H1 (cell line): ENCODE results near the gene TIMP3. TPM values are rescaled to one million over a fixed set of nuclear protein-coding genes. Genes with fewer than 3 reads are reported as not detected.

Experiments used
- FOSL1 ChIP-seq: IDR thresholded peaks from 2 replicates; pipeline ENCODE4 v1.6.1; 2011; ENCODE audit warnings: mild to moderate bottlenecking, low read depth, low read length, moderate library complexity; ENCODE audit not compliant: insufficient read depth
- GTF2F1 ChIP-seq: IDR thresholded peaks from 2 replicates; pipeline ENCODE4 v1.6.1; 2012; ENCODE audit warnings: low read depth, low read length, improper control_type of control experiment, borderline replicate concordance
- HDAC2 ChIP-seq, 2 experiments: fragments of 300-600 bp in 1 of 2; sonication (generic) in 1 of 2; IDR thresholded peaks; 2 replicates each; pipeline ENCODE4 v1.6.1; 2011 to 2012; ENCODE audit warnings: low read depth in 2 of 2, low read length in 2 of 2, mild to moderate bottlenecking in 2 of 2, moderate library complexity in 2 of 2, borderline replicate concordance in 1 of 2, inconsistent platforms in 1 of 2
- JUN ChIP-seq: IDR thresholded peaks from 2 replicates; pipeline ENCODE4 v1.6.1; 2011; ENCODE audit warnings: low read depth, mild to moderate bottlenecking, improper control_type of control experiment, low read length
- POLR2A ChIP-seq, 2 experiments: IDR thresholded peaks; 1 replicate in 1 of 2; 2 replicates in 1 of 2; pipeline ENCODE4 v1.6.1; 2011; ENCODE audit warnings: low read depth in 2 of 2, low read length in 2 of 2, mild to moderate bottlenecking in 2 of 2; ENCODE audit errors: control extremely low read depth in 1 of 2
- POU5F1 ChIP-seq: IDR thresholded peaks from 2 replicates; pipeline ENCODE4 v1.6.1; 2011; ENCODE audit warnings: low read depth, mild to moderate bottlenecking, low read length, moderate library complexity
- SP2 ChIP-seq: IDR thresholded peaks from 2 replicates; pipeline ENCODE4 v1.6.1; 2012; ENCODE audit warnings: mild to moderate bottlenecking, low read length, inconsistent platforms
- YY1 ChIP-seq: IDR thresholded peaks from 2 replicates; pipeline ENCODE4 v1.6.1; 2011; ENCODE audit warnings: low read depth, mild to moderate bottlenecking, low read length
- polyA plus RNA-seq, 7 experiments: library from polyadenylated mRNA; depleted of rRNA in 3 of 7; stranded (reverse) in 5 of 7; unstranded in 2 of 7; fragments of >200 nt in 5 of 7; fragments of 200-250 nt in 2 of 7; gene quantifications; 1 replicate in 5 of 7; 2 replicates in 1 of 7; 4 replicates in 1 of 7; pipeline versions ENCODE4 v1.2.1 to v1.2.3, GENCODE V29; 2011 to 2013; ENCODE audit warnings: missing spikeins in 2 of 7, mixed read lengths in 2 of 7
- total RNA-seq: library from RNA; stranded (reverse); fragmentation: NEBNext Ultra II Directional; extraction: Animal tissue kit (Norgen Biotek cat#: 25700); gene quantifications from 2 replicates; pipeline ENCODE4 v1.2.1, GENCODE V29; 2021
- TF ChIP-seq, protein P1 (sequence below): fragments of 300-600 bp; sonication (generic); IDR thresholded peaks from 2 replicates; pipeline ENCODE4 v1.7.1; 2012; ENCODE audit warnings: low read length, moderate library complexity, mild to moderate bottlenecking, inconsistent platforms; ENCODE audit not compliant: insufficient replicate concordance
- TF ChIP-seq, protein P2 (sequence below), 3 experiments: IDR thresholded peaks; 1 replicate in 2 of 3; 2 replicates in 1 of 3; pipeline versions ENCODE4 v1.5.1 to v1.6.1; 2011; ENCODE audit warnings: low read length in 3 of 3, mild to moderate bottlenecking in 3 of 3, inconsistent platforms in 2 of 3, low read depth in 1 of 3, moderate library complexity in 1 of 3; ENCODE audit not compliant: insufficient read depth in 1 of 3; ENCODE audit errors: control extremely low read depth in 1 of 3

TIMP3 gene
- total and polyA plus RNA-seq, 2 of the 8 experiments (the other 6 are each of a cell fraction or from before 2014, with no cell fraction given), result 1.3 to 4.7 TPM

DNA sequence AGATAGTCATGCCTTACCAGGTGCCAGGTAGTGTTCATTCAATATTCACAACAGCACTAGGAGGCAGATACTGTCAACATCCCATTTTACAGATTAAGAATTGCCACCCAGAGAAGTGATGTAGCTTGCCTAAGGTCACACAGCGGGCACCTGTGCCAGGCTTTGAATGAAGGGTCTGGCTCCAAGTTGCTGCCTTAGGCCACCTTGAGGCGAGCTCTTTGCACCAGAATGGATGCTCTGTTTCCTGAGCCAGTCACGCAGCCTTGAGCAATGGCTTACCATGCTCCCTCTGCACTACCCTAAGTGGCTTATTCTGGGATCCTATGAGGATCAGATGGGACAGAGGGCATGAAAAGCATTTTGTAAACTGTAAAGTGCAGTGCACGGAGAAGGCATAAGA is 25.1 kb upstream of the TIMP3 start (continued):
- TF ChIP-seq, protein P1, sequence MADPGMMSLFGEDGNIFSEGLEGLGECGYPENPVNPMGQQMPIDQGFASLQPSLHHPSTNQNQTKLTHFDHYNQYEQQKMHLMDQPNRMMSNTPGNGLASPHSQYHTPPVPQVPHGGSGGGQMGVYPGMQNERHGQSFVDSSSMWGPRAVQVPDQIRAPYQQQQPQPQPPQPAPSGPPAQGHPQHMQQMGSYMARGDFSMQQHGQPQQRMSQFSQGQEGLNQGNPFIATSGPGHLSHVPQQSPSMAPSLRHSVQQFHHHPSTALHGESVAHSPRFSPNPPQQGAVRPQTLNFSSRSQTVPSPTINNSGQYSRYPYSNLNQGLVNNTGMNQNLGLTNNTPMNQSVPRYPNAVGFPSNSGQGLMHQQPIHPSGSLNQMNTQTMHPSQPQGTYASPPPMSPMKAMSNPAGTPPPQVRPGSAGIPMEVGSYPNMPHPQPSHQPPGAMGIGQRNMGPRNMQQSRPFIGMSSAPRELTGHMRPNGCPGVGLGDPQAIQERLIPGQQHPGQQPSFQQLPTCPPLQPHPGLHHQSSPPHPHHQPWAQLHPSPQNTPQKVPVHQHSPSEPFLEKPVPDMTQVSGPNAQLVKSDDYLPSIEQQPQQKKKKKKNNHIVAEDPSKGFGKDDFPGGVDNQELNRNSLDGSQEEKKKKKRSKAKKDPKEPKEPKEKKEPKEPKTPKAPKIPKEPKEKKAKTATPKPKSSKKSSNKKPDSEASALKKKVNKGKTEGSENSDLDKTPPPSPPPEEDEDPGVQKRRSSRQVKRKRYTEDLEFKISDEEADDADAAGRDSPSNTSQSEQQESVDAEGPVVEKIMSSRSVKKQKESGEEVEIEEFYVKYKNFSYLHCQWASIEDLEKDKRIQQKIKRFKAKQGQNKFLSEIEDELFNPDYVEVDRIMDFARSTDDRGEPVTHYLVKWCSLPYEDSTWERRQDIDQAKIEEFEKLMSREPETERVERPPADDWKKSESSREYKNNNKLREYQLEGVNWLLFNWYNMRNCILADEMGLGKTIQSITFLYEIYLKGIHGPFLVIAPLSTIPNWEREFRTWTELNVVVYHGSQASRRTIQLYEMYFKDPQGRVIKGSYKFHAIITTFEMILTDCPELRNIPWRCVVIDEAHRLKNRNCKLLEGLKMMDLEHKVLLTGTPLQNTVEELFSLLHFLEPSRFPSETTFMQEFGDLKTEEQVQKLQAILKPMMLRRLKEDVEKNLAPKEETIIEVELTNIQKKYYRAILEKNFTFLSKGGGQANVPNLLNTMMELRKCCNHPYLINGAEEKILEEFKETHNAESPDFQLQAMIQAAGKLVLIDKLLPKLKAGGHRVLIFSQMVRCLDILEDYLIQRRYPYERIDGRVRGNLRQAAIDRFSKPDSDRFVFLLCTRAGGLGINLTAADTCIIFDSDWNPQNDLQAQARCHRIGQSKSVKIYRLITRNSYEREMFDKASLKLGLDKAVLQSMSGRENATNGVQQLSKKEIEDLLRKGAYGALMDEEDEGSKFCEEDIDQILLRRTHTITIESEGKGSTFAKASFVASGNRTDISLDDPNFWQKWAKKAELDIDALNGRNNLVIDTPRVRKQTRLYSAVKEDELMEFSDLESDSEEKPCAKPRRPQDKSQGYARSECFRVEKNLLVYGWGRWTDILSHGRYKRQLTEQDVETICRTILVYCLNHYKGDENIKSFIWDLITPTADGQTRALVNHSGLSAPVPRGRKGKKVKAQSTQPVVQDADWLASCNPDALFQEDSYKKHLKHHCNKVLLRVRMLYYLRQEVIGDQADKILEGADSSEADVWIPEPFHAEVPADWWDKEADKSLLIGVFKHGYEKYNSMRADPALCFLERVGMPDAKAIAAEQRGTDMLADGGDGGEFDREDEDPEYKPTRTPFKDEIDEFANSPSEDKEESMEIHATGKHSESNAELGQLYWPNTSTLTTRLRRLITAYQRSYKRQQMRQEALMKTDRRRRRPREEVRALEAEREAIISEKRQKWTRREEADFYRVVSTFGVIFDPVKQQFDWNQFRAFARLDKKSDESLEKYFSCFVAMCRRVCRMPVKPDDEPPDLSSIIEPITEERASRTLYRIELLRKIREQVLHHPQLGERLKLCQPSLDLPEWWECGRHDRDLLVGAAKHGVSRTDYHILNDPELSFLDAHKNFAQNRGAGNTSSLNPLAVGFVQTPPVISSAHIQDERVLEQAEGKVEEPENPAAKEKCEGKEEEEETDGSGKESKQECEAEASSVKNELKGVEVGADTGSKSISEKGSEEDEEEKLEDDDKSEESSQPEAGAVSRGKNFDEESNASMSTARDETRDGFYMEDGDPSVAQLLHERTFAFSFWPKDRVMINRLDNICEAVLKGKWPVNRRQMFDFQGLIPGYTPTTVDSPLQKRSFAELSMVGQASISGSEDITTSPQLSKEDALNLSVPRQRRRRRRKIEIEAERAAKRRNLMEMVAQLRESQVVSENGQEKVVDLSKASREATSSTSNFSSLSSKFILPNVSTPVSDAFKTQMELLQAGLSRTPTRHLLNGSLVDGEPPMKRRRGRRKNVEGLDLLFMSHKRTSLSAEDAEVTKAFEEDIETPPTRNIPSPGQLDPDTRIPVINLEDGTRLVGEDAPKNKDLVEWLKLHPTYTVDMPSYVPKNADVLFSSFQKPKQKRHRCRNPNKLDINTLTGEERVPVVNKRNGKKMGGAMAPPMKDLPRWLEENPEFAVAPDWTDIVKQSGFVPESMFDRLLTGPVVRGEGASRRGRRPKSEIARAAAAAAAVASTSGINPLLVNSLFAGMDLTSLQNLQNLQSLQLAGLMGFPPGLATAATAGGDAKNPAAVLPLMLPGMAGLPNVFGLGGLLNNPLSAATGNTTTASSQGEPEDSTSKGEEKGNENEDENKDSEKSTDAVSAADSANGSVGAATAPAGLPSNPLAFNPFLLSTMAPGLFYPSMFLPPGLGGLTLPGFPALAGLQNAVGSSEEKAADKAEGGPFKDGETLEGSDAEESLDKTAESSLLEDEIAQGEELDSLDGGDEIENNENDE, result no peak
- TF ChIP-seq GTF2F1 (no peak), POU5F1 (no peak), POLR2A (IDR thresholded peaks at IDR 0.05; ENCODE audit: control extremely low read depth in 1 of 2, low read depth in 2 of 2, low read length in 2 of 2) (no peak), YY1 (no peak), JUN (no peak), HDAC2 (IDR thresholded peaks at IDR 0.05; ENCODE audit: borderline replicate concordance in 1 of 2, low read depth in 2 of 2, low read length in 2 of 2) (no peak), FOSL1 (no peak), SP2 (no peak)
- TF ChIP-seq, protein P2, sequence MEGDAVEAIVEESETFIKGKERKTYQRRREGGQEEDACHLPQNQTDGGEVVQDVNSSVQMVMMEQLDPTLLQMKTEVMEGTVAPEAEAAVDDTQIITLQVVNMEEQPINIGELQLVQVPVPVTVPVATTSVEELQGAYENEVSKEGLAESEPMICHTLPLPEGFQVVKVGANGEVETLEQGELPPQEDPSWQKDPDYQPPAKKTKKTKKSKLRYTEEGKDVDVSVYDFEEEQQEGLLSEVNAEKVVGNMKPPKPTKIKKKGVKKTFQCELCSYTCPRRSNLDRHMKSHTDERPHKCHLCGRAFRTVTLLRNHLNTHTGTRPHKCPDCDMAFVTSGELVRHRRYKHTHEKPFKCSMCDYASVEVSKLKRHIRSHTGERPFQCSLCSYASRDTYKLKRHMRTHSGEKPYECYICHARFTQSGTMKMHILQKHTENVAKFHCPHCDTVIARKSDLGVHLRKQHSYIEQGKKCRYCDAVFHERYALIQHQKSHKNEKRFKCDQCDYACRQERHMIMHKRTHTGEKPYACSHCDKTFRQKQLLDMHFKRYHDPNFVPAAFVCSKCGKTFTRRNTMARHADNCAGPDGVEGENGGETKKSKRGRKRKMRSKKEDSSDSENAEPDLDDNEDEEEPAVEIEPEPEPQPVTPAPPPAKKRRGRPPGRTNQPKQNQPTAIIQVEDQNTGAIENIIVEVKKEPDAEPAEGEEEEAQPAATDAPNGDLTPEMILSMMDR (IDR thresholded peaks at IDR 0.05; ENCODE audit: control extremely low read depth in 1 of 3, insufficient read depth in 1 of 3, low read depth in 1 of 3, low read length in 3 of 3), result no peak
